ENCODE measurements around the gene MEG3. TPM values are rescaled to one million over a fixed set of nuclear protein-coding genes. Genes with fewer than 3 reads are reported as not detected.

Gene MEG3
- total RNA-seq, 1 donor from 2014 or later: not detected

DNA sequence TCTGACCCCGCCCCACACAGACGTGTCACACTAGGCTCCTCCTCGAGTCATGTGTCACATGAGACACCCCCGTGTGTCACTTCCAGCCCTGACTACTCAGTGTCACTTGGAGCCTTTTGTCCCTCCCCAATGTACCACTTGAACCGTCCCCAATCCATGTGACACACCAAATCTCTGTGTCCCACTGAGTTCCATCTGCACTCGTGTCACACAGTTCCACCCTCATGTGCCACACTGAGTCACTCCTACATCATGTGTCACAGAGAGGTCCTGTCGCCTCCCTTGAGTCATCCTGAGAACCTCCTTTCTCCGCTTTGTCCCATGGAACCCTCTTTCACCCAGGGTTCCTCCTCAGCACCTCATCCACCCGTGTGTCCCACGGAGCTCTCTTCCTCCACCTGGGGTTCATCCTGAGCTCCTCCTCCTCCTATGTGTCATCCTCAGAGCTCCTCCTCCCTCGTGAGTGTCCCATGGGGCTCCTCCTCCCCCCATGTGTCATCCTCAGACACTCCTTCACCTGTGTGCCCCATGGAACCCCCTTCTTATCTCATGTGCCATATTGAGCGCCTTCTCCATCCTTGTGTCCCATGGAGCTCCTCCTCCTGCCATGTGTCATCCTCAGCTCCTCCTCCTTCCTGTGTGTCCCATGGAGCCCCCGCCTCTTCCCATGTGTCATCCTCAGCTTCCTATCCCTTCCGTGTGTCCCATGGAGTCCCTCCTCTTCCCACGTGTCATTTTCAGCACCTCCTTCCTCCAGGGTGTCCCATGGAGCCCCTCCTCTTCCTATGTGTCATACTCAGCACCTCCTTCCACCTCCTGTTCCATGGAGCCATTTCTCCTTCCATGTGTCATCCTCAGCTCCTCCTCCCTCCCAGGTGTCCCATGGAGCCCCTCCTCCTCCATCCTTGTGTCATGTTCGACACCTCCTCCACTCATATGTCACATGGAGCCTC lies 45.6 kb downstream of the MEG3 start:
- H3K27ac Mint-ChIP-seq: no peak overlapping the region
- no peak overlapping the region for H3K4me3 Mint-ChIP-seq
- H3K27me3 Mint-ChIP-seq: no peaks in the 10 kb centered on the region
- H3K36me3 Mint-ChIP-seq (ENCODE audit: low read depth): no peaks in the 10 kb centered on the region
- peaks cover 3% of the 10 kb centered on the region for H3K9me3 Mint-ChIP-seq
- intact Hi-C loops (cut with micrococcal nuclease): no loop called here
- peaks cover 5% of the 10 kb centered on the region for H3K4me1 Mint-ChIP-seq
- no peak for DNase-seq

DNA sequence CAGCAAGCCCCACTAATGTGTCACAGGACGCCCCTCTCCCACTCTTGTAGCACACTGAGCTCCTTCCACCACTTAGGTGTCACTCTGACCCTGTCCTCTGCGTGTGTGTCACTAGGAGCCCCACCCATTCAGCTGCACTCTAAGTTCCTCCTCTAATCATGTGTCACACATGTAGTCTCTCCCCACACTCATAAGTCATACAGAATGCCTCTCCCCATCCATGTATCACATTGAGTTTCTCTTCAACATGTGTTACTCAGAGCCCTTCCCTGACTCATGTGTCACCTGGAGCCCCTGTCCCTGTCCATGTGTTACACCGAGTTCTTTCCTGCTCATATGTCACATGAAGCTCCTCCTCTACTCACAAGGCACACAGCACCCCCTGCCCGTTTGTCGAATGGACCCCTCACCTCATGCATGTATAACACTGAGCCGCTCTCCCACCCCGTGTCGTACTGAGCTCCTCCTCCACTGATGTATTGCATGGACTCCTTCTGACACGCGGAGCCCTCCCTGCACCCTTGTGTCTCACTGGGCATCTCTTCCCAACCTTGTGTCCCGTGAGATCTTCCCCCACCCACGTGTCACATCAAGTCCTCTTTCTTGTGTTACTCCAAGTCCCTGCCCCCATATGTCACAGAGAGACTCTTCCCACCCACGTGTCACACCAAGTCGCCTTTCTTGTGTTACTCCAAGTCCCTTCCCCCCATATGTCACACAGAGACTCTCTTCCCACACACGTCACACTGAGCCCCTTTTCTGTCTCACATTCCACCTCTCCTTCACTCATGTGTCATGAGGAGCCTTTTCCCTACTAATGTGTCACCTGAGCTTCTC lies 46.6 kb downstream of the MEG3 start:
- H3K4me3 Mint-ChIP-seq: no peak overlapping the region
- H3K27me3 Mint-ChIP-seq: no peaks in the 10 kb centered on the region
- peaks cover 3% of the 10 kb centered on the region for H3K9me3 Mint-ChIP-seq
- H3K27ac Mint-ChIP-seq: no peak overlapping the region
- no peaks in the 10 kb centered on the region for H3K36me3 Mint-ChIP-seq (ENCODE audit: low read depth)
- intact Hi-C loops (cut with micrococcal nuclease): no loop called here
- DNase-seq: no peak
- peaks cover 5% of the 10 kb centered on the region for H3K4me1 Mint-ChIP-seq

- no peaks in the 10 kb centered on the region for H3K27me3 Mint-ChIP-seq
- no peak overlapping the region for H3K4me3 Mint-ChIP-seq
- H3K27ac Mint-ChIP-seq: no peak overlapping the region
- peaks cover 5% of the 10 kb centered on the region for H3K4me1 Mint-ChIP-seq
- H3K9me3 Mint-ChIP-seq: peaks cover 3% of the 10 kb centered on the region
- no peaks in the 10 kb centered on the region for H3K36me3 Mint-ChIP-seq (ENCODE audit: low read depth)
- intact Hi-C loops (cut with micrococcal nuclease): no loop called here
- DNase-seq: no peak
These were observed 47.2 kb downstream of the MEG3 start for GRCh38 chr14:100873096-100873482.

- Mint-ChIP-seq H3K4me3 (no peak overlapping the region), H3K27me3 (no peaks in the 10 kb centered on the region), H3K36me3 (ENCODE audit: low read depth) (no peaks in the 10 kb centered on the region)
These were observed 48.1 kb downstream of the MEG3 start for GRCh38 chr14:100874051-100874410.

DNA sequence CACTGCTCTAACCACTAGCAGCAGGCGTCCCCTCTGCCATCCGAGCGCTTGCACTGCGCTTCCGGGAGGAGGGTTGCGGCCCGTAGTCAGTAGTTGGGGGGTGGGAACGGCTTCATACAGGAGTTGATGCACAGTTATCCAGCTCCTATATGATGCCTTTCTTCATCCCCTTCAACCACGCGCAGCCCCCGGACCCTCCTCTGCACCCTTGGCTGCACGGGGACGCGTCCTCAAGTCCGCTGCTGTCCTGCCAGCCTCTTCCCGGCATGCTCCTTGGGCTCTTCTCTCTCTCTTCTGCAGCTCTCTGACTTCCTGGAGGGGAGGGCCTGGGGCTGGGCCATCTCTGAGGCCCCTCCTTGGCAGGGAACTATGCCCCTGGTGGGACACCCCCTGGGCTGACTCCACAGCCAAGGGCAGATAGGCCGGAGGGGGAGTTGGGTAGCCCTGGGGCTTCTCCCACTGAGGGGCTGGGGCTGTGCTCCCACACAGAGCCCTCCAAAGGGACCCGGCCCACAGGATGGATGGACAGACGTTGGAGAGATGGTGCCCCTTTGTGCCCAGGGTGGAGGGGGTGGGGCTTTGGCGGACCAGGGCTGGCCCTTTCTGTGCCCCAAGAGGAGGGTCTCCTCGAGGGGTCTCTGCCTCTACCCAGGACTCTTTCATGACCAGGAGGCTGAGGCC lies 48.6 kb downstream of the MEG3 start:
- Mint-ChIP-seq H3K9me3 (peaks cover 3% of the 10 kb centered on the region), H3K36me3 (ENCODE audit: low read depth) (no peaks in the 10 kb centered on the region), H3K4me1 (peaks cover 5% of the 10 kb centered on the region), H3K27ac (no peak overlapping the region), H3K4me3 (no peak overlapping the region), H3K27me3 (no peaks in the 10 kb centered on the region)
- DNase-seq: no peak
- intact Hi-C loops (cut with micrococcal nuclease): no loop called here

More at GRCh38 chr14:100874051-100874410, 48.1 kb downstream of the MEG3 start:
- Mint-ChIP-seq H3K9me3 (peaks cover 3% of the 10 kb centered on the region), H3K27ac (no peak overlapping the region), H3K4me1 (peaks cover 5% of the 10 kb centered on the region)
- DNase-seq: no peak
- intact Hi-C loops (cut with micrococcal nuclease): no loop called here

DNA sequence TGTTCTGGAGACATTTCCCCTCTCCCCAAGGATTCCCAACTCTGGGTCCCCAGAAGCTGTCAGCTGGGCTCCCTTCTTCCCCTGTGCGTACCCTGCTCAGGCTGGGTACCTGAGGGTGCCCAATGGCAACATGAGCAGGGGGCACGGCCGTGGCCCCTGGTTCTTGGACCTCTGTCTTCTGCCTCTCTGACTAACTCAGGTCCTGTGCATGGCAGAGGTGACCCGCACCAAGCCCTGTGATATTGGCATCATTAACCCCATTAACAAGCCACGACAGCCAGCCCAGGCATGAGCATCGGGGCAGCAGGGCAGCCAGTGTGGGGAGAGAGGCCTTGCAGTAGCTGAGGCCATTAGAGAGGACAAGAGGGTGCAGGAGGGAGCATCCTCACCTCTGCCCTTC lies 49.2 kb downstream of the MEG3 start:
- Mint-ChIP-seq H3K4me3 (no peak overlapping the region), H3K4me1 (peaks cover 5% of the 10 kb centered on the region), H3K27ac (no peak overlapping the region), H3K9me3 (peaks cover 3% of the 10 kb centered on the region), H3K36me3 (ENCODE audit: low read depth) (no peaks in the 10 kb centered on the region), H3K27me3 (no peaks in the 10 kb centered on the region)
- intact Hi-C loops (cut with micrococcal nuclease): no loop called here
- DNase-seq: no peak

DNA sequence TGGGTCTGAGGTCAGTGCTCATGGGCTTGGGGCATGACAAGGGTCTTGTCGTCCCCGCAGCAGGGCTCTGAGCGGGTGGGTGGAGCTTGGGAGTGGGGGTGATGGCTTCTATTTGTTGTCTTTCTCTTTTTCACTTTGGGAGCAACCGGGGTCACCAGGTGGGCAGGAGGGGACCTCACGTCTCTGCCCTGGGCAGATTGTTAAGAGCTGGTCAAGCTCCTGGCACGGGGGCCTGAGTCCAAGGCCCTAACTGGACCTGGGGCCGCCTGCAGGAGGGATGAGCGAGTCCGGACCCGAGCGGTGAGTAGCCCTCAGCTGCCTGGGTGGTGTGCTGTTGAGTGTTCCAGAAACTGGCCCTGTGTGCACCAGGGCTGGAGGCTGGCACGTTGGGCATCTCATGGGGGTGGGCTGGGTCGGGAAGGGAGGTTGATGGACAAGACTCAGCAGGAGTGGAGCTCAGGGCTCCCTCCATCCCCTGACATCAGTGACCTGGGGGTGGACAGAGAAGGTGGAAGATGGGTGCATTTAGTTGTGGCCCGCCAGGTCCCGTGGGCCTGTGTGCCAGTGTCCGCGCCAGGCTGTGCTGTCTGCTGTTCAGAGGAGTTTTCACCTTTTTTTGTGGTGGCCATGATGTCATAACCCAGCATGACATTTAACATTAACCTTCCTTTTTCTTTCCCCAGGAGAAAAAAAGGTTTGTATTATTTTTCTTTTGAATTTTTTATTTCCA lies 50.1 kb downstream of the MEG3 start:
- H3K4me1 Mint-ChIP-seq: peaks cover 5% of the 10 kb centered on the region
- intact Hi-C loops (cut with micrococcal nuclease): no loop called here
- no peak overlapping the region for H3K27ac Mint-ChIP-seq
- H3K27me3 Mint-ChIP-seq: no peaks in the 10 kb centered on the region
- H3K9me3 Mint-ChIP-seq: peaks cover 3% of the 10 kb centered on the region
- H3K36me3 Mint-ChIP-seq (ENCODE audit: low read depth): no peaks in the 10 kb centered on the region
- DNase-seq: no peak
- no peak overlapping the region for H3K4me3 Mint-ChIP-seq

GRCh38 chr14:100878271-100879146 lies 52.6 kb downstream of the MEG3 start:
- H3K27ac Mint-ChIP-seq: no peak overlapping the region
- no peaks in the 10 kb centered on the region for H3K27me3 Mint-ChIP-seq
- H3K4me3 Mint-ChIP-seq: no peak overlapping the region
- no peaks in the 10 kb centered on the region for H3K36me3 Mint-ChIP-seq (ENCODE audit: low read depth)
- DNase-seq: no peak
- intact Hi-C loops (cut with micrococcal nuclease): no loop called here
- no peaks in the 10 kb centered on the region for H3K4me1 Mint-ChIP-seq
- no peaks in the 10 kb centered on the region for H3K9me3 Mint-ChIP-seq

- H3K4me1 Mint-ChIP-seq: no peaks in the 10 kb centered on the region
- no peak for DNase-seq
- no peaks in the 10 kb centered on the region for H3K9me3 Mint-ChIP-seq
- H3K27ac Mint-ChIP-seq: no peak overlapping the region
- no peaks in the 10 kb centered on the region for H3K27me3 Mint-ChIP-seq
- H3K36me3 Mint-ChIP-seq (ENCODE audit: low read depth): no peaks in the 10 kb centered on the region
- no peak overlapping the region for H3K4me3 Mint-ChIP-seq
- intact Hi-C loops (cut with micrococcal nuclease): no loop called here
These were observed 53.3 kb downstream of the MEG3 start for GRCh38 chr14:100879194-100879593.

- no peaks in the 10 kb centered on the region for H3K9me3 Mint-ChIP-seq
- H3K27ac Mint-ChIP-seq: no peak overlapping the region
- no peaks in the 10 kb centered on the region for H3K4me1 Mint-ChIP-seq
- intact Hi-C loops (cut with micrococcal nuclease): no loop called here
- no peak for DNase-seq
- no peaks in the 10 kb centered on the region for H3K36me3 Mint-ChIP-seq (ENCODE audit: low read depth)
- no peaks in the 10 kb centered on the region for H3K27me3 Mint-ChIP-seq
- H3K4me3 Mint-ChIP-seq: no peak overlapping the region
These were observed 53.9 kb downstream of the MEG3 start for GRCh38 chr14:100879782-100880181.

DNA sequence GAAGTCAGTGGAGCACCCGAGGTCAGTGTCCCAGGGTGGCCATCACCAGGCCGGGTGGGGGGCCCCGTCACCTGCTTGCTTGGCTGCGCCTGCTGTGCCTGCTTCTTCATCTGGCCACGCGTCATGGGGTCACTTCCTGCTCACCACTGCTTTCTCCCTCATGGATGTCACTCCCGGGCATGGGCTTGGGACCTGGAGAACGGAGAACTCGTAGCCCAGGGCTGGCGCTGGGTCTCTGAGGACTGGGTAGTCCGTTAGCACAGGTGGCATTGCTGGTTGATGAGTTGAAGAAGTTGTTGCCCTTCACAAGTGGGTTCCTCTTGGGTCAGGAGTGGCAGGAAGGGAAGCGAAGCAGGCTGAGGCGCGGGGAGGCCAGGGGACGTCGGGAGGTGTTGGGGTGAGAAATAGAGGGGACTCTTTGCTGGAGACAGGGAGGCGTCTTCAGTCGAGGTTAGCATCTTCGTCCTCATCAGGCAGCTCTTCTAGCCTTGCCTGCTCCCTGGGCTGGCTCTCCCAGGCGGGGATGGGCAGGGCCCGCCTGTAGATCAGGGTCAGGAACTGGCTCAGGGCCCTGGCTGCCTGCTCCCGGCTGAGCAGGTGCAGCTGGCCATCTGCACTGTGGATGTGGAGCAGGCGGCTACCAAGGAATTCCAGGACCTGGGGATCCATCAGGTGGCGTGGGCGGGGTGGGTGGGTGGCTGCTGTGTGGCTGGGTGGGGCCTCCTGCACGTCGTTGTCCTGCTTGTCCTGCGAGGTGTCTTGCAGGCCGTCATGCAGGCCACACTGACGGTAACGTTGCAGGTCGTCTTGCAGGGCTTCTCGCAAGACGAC lies 54.6 kb downstream of the MEG3 start:
- H3K27me3 Mint-ChIP-seq: no peaks in the 10 kb centered on the region
- H3K36me3 Mint-ChIP-seq (ENCODE audit: low read depth): no peaks in the 10 kb centered on the region
- no peak overlapping the region for H3K27ac Mint-ChIP-seq
- no peaks in the 10 kb centered on the region for H3K4me1 Mint-ChIP-seq
- no peak for DNase-seq
- intact Hi-C loops (cut with micrococcal nuclease): no loop called here
- H3K4me3 Mint-ChIP-seq: no peak overlapping the region
- H3K9me3 Mint-ChIP-seq: no peaks in the 10 kb centered on the region
